GM21723 (cell line): ENCODE measurements around the gene ZC2HC1B.
A peak's percentile ranks its signal among the peaks of the same experiment; 100 is the strongest.

Experiments
- ATAC-seq: cut with Tn5 transposase; IDR thresholded peaks from one replicate; pipeline ENCODE4 v1.9.1; 2021; ENCODE audit warnings: mild to moderate bottlenecking, moderate library complexity; ENCODE audit not compliant: unreplicated experiment

Gene ZC2HC1B

GRCh38 chr6:143928853-143929252, 64.6 kb downstream of the ZC2HC1B start:
- ATAC-seq: no peak

DNA sequence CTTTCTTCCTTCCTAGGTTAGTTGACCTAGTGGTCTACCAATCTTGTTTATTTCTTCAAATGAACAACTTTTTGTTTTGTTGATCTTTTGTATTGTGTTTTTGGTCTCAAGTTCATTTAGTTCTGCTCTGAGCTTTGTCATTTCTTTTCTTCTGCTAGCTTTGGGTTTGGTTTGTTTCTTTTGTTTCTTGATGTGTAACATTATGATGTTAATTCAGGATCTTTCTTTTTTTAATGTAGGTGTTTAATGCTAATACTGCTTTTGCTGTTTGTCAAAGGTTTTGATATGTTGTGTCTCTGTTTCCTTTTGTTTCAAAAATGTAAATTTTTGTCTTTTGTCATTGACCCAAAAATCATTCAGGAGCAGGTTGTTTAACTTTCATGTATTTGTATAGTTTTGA, 65.7 kb downstream of the ZC2HC1B start:
- no peak for ATAC-seq

DNA sequence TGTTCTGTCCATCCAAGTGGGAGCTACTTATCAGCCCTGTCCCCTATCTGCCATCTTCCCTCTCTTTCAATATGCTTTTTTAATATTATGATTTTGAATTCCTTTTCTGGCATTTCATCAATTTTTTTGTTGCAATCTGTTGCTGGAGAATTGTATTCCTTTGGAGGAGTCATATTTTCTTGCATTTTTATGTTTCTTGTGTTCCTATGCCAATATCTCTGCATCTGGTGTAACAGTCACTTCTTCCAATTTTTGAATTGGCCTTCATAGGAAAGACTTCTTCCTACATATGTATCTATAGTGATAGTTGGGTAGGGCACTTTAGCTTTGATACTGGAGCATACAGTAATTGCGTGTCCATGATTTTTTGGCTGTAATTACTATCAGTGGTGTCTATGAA, 70.1 kb downstream of the ZC2HC1B start:
- ATAC-seq: no peak

GRCh38 chr6:143934867-143935266, 70.6 kb downstream of the ZC2HC1B start:
- no peak for ATAC-seq

GRCh38 chr6:143936347-143936746, 72.1 kb downstream of the ZC2HC1B start:
- ATAC-seq: no peak

DNA sequence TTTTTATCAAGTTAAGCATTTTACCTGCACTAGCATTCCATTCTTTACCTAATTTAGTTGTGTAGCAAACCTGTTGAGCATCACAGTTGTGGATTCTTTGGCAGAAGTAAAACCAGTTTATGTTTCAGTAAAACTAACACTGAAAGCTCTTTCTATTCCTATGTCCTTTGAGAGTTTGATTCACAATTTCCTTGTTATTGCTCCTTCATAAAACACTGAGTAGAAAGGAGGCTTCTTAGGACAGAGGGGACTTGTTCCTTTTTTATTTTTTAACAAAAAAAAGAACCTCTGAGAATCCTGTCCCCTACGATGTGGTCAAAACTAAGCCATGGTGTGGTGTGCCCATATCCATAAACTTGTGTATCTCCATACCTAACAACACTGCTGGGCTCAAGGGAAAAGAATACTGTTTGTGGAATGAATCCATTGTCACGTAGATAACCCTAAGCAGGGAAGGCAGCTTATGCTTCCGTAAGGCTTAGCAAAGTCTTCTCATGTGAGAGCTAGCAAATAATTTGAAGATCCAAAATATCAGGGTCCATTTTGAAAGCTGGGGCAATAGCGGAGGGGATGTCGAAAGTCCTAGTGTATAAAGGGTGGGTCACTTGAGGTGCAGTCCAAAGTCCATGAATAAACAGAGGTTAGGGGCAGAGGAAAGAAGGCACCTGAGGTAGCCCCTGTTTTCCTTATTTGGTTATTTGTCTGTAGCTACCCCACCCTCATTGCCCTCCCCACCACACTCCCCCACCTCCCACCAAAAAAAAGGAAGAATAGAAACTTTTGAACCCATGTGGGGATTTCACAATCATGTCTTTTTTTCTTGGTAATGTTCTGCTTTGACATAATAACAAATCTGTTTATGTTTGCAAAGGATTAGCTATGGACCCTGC, 72.7 kb downstream of the ZC2HC1B start:
- ATAC-seq: no peak

- no peak for ATAC-seq
Observed at GRCh38 chr6:143937668-143937970, 73.3 kb downstream of the ZC2HC1B start.

GRCh38 chr6:143939364-143939763, 75.1 kb downstream of the ZC2HC1B start:
- ATAC-seq: no peak

GRCh38 chr6:143940011-143940597, 75.8 kb downstream of the ZC2HC1B start:
- ATAC-seq: peak; percentile 97

- no peak for ATAC-seq
Observed at GRCh38 chr6:143941852-143942627, 77.8 kb downstream of the ZC2HC1B start.

DNA sequence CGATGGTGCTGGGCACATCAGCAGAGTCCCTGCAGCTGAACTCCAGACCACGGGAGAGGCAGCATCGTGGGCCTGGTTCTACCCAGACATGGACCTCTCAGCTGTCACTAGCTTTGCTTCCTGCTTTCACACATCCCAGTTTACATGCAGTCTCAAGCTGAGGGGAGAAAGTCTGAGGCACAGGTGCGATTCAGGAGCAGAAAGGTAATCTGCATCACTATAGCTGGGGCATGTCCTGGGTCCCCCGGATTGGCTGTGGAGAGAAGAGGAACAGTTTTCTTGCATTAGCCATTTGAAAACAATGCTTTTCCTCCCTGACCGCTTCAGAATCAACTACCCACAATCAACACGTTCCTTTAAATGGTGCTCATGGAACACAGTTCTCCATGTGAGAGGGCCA, 83.9 kb downstream of the ZC2HC1B start:
- ATAC-seq: no peak

DNA sequence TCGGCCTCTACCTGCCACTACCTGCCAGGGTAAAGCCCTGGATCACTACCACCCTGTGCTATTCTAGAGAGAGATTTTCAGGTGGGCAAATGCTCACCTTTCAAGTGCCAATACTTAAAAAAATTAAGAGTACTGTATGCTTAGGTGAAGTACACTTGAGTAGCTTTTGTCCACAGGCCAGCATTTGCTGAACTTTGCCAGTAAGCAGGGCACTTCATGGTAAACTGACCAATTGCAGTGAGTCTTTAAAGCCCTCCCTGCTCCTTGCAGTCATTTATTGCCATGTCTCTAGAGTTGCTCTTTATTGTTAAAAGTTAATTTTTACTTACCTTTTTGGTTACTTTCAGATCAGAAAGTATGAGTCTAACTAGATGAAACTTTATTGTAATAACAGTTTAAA, 85.3 kb downstream of the ZC2HC1B start:
- ATAC-seq: no peak

GRCh38 chr6:143949962-143950361, 85.7 kb downstream of the ZC2HC1B start:
- no peak for ATAC-seq

DNA sequence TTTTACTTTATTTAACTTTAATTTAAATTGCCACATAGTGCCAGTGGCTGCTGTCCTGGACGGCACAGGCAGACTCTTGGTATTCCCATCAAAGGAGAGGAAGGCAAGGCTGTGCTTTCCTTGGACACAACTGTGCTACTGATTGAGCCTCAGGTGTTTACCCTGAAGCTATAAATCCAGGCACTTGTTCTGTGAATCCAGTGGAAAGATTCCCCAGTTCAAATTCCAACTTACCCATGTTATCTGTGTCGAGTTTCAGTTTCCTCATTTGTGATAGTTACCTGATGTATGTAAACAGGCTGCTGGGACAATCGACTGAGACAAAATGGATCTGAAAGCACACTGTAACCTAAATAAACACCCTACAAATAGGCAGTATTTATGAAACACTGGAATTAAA, 86.6 kb downstream of the ZC2HC1B start:
- no peak for ATAC-seq

GRCh38 chr6:143952060-143952778, 87.9 kb downstream of the ZC2HC1B start:
- no peak for ATAC-seq

GRCh38 chr6:143952947-143953701, 88.8 kb downstream of the ZC2HC1B start:
- no peak for ATAC-seq

GRCh38 chr6:143953922-143954321, 89.6 kb downstream of the ZC2HC1B start:
- no peak for ATAC-seq

DNA sequence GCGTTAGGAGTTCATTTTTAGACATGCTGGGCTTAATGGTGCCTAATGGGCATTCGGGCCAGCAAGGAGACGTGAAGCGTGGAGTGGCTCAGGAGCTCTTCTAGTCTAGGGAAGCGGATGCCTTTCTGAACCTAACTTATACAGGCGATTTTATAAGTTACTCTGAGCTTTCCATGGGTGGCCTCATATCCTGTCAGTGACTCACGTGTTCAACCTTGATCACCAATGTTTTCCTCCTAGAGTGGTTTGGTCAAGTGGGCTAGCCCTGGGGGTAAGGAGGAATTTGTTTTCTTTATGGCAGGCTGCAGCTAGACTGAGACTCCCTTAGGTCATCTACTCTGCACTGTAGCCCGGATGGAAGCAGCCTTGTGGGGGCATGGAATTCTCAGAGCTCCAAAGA, 91.7 kb downstream of the ZC2HC1B start:
- no peak for ATAC-seq

DNA sequence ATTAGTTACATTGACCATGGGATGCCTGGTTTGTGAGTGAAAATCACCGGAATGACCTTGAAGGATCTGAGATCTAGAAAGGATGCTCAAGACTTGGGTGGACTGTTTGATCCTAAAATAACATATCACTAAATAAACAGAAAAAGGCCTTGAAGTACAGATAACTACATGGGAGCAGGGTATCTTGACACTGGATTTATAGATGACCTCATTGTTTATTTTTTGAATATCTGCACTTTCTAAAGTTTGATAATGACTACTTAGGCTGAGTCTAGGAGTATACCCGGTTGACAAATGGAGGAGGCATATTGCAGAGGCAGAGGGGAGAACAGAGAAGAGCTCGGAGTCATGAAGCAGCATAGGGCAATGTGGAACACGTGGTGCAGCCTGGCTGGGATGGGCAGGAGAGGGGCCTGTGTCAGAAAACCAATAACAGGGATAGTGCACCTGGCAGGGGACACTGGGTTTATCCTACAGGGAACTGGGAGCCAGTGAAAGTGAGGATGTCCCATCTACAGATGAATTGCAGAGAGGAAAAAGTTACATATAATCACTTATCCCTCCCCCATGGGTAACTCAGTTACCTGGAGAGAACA, 93.5 kb downstream of the ZC2HC1B start:
- no peak for ATAC-seq

DNA sequence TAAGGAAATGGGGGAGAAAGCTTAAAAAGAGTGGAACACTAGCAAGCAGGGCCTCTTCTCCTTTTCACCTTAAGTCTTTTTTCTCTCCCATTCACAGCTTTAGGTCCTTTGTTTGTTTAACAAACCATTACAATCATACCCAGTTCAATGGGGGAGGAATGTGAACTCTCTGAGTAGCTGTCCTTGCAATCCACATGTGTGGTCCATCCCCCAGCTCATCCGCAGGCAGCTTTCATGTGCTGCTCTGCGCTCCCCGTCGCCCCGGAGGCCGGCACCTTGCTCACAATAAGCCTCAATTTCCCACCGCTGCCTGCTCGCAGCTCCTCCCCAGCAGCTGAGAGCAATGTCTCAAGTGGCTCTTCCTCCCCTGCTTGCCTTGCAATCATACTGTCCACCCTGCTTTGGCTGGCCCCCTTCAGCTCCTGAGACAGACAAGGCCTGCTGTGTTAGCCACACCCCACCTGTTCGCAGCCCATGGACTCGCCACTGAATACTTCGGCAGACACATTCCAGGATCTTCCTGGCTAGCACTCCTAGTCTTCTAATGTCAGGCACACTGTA, 94.6 kb downstream of the ZC2HC1B start:
- ATAC-seq: no peak
